DMS 273 (cell line): ENCODE measurements around the gene ADH5.
"Not testable (repeated sequence)": the region's sequence is repeated elsewhere in the genome, so short reads cannot be mapped to it uniquely, and the experiment has no call there.

Experiments
- DNase-seq: peaks from one replicate; lab custom pipeline; 2025; ENCODE audit not compliant: unreplicated experiment; lab: John Stamatoyannopoulos, UW

ADH5 gene

DNA sequence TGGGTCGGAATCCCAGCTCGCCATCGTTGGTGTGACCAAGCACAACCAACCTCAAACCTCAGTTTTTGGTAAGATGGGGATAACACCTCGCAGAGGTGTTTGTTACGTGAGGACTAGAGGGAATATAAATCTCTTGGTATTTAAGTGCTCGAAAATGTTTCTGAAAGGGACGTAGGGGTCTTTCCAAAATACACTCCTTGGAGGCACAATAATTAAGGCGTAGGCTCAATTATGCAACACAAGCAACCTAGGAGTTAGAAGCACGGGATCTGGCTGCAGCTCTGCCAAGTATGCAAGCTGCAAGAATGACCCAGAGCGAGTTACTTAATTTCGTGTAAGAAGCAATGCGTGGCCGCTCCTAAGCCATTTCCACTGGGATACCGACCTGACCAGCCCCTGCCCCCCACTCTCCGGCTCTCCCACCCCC, 552 bp downstream of the ADH5 start:
- peak; percentile 50 for DNase-seq

DNA sequence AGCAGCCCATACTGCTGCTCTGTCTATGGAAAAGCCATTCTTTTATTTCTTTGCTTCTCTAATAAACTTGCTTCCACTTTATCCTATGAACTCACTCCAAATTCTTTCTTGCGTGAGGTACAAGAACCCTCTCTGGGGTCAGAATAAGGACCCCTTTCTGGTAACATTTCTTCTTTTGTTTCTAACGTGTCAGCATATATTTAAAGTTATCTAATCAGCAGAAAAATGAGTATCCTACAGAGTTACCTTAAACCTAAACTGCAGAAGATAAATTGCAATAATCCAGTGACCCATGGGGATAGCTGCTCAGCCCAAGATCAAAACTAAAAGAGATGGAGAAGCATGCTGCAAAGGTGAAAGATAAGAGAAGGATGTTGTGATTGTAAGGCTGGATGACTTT, 4.0 kb downstream of the ADH5 start:
- no peak for DNase-seq

DNA sequence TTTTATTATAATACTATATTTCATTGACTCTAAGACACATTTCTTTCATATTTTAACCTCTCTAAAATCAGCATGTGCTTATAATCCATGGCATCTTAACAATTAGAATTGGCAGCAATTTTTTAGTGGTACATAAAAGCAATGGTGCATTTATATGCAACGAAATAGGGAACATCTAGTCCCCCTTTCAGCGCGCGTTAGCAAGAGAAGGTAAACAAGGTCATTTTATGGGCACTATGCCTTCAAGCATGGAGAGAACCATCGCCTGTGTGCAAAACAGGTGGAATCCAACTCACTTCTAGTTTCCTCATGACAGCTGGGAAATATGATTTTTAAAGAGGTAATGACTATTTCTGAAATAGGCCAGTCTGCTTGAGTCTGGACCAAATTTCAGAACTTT, 6.4 kb downstream of the ADH5 start:
- DNase-seq = no peak

DNA sequence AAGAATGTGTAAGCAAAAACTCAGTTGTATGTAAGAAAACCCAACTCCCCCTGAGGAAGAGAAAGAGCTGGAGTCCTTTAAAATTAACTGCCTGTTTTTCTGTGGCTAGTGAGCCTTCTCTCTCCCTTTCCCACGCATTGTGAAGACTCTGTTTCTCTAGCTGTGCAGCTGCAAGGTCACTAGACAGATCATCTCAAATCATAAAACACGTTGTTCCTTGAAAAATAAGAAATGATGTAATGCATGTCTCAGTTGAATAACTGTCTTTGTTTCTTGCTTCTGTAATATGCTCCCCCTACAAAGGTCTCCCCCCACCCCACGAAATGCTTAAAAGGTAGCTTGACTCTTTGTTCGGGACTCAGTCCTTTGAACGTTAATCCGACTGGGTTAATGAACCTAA, 7.7 kb downstream of the ADH5 start:
- not testable (repeated sequence) for DNase-seq

DNA sequence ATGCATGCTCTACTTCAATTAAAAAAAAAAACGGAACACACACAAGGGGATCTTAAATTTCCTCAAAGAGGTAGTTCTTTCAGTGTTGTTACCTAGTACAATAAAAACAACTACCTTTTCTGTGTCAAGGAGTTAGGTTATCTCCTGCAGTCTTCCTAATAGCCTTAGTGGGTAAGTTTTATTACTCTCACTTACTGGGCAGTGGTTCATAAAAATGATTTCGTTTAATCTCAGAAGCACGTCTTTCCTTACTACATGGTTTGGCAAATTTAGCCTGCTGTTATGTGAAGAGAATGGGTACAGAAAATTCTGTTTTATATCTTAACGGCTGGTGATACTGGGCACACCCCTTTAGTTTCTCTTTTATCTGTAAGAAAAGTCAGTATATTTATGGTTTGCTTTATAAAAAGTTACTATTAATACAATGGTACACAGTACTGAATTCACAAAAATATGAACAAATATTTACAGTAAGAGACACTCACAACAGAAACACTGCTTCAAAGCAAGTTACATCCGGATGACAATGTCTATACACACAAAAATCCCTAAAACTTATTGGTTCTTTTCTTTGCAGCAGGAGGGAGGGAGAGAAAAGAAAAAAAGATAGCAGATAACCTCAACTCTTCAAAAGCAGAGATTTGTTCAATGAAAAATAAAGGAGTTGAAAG, 8.8 kb downstream of the ADH5 start:
- DNase-seq = no peak

DNA sequence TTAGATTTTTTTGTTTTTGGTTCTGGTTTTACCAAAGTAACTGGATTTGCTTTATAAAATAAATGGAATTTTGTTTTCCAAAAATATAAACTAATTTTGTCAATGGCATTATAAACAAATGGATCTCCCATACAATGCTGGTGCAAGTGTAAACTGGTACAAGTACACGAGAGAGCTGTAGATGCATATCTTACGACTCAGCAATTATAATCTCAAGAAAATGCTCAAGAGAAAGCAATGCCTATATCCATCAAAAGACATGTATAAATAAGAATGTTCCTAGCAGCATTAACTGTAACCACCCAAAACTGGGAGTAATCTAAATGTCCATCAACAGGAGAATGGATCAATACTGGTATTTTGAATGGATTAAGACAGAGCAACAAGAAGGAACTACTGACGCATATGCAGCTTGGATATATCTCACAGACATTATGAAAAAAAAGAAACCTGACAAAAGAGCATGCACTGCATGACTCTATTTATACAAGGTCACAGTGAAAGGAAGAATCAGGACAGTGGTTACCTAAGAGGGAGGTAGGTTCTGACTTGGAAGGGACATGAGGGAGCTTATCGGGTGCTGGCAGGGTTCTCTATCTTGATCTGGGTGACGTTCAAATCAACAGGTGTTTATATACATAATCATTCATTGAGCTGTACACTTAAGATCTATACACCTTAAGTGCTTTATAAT, 9.5 kb downstream of the ADH5 start:
- no peak for DNase-seq

DNA sequence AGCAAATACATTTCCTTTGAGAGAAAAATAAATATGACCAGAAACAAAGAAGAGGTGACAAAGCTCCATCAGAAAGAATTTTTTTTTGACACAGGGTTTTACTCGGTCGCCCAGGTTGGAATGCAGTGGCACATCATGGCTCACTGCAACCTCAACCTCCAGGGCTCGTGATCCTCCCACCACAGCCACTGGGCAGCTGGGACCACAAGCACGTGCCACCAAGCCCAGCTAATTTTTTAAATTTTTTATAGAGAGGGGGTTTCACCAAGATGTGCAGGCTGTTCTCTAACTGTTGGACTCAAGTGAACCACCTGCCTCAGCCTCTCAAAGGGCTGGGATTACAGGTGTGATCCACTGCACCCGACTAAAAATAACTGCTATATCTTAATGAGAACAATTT, 10.3 kb downstream of the ADH5 start:
- no peak for DNase-seq

DNA sequence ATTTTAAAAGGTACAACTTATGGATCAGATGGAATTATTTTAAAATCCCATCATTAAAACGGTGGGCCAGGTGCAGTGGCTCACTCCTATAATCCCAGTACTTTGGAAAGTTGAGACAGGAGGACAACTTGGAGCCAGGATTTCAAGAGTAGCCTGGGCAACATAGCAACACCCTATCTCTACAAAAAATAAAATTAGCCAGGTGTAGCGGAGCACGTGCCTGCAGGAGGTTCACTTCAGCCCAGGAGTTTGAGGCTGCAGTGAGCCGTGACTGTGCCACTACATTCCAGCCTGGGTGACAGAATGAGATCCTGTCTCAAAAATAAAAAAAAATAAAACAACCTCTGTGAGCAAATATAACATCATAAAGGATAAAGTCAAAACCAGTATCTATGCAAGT, 11.4 kb downstream of the ADH5 start:
- DNase-seq = no peak

DNA sequence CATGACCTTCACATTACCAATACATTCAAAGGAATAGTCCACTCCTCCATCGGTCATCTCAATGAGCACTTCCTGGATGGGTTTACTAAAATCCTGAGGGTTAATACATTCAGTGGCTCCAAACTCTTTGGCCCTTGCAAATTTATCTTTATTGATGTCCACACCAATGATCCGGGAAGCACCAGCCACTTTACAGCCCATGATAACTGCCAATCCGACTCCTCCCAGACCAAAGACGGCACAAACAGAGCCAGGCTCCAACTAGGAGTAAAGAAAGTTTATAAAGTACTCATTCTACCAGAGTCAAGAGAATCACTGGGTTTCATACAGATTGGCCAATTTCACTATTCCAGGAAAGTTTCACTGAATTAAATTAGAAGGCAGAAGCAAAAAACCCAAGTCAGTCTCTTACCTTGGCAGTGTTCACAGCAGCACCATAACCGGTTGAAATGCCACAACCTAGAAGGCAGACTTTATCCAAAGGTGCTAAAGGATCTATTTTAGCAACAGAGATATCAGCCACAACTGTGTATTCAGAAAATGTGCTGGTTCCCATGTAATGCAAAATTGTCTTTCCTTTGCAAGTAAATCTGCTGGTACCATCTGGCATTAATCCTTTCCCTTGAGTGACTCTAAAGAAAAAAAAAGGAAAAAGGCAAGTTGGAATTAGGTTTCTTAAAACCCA, 12.2 kb downstream of the ADH5 start:
- DNase-seq = no peak

DNA sequence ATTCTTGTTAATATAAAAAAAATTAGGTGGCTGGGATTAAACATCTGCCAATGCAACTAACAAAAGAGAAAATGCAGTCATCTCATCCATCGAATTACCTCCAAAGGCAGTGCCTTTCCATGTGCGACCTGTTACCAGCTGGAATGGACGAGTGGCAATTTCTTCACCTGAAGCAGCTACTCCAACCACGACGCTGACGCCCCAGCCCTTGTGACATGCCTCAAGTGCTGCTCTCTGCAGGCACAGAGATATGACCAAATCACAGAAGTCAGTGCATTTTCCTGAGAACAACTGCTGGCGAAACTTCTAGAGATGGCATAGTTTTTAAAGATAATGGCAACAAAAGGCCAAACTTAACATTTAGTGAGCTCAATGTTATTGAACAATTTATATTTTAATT, 13.8 kb downstream of the ADH5 start:
- no peak for DNase-seq

DNA sequence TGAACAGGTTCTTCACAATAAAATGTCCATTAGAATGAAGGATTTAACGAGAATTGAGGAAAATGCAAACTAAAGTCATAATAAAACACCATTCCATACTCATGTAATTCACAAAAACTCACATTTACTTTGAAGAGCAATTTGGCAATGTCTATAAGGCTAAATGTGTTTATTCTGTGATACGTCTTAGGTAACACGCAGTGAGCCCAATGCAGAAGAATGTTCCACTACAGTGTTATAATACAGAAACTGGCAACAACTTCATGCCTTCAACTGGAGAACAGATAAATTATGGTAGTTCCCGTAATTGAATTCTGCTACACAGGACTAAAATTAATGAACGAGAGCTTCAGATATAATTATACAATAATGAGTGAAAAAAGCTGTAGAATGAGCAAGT, 17.4 kb downstream of the ADH5 start:
- DNase-seq = no peak

DNA sequence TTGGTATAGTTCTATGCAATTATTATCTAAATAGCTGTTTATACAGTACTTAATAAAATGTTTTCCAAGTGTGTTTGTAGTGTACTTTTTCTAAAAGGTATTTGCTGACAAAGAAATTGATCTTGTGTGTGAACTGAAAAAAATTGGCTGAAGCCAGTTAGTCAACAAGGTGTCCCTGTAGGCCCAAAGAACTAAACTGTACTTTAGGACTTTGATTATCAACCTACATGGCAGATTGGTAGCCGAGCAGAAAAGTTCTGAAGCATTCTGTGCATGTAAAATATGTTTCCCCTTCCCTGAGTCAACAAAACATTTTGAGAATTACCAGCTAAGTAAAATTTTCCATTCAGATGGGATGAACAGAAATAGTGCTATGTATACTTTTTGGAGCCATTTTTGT, 21.0 kb downstream of the ADH5 start:
- DNase-seq = no peak

DNA sequence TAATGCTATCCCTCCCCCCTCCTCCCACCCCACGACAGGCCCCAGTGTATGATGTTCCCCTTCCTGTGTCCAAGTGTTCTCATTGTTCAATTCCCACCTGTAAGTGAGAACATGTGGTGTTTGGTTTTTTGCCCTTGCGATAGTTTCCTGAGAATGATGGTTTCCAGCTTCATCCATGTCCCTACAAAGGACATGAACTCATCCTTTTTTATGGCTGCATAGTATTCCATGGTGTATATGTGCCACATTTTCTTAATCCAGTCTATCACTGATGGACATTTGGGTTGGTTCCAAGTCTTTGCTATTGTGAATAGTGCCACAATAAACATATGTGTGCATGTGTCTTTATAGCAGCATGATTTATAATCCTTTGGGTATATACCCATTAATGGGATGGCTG, 23.1 kb downstream of the ADH5 start:
- not testable (repeated sequence) for DNase-seq

DNA sequence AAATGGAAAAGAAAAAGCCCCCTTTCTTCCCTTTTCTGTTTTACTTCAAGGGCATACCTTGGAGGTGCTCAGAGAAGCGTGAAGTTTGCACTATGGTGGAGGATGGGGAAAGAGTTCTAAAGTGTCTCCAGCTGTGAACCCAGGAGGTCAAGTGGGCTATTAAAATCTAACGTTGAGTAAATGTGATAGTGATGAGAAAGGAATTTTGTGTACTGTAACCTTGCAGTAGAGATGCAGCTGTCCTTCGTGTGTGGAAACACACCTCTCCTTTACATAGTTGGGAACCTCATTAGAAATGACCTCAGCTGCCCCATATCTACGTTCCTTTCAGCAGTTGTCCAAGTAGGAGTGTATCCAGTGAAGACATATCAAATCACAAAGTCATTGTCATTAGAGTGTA, 26.5 kb downstream of the ADH5 start:
- DNase-seq = no peak

DNA sequence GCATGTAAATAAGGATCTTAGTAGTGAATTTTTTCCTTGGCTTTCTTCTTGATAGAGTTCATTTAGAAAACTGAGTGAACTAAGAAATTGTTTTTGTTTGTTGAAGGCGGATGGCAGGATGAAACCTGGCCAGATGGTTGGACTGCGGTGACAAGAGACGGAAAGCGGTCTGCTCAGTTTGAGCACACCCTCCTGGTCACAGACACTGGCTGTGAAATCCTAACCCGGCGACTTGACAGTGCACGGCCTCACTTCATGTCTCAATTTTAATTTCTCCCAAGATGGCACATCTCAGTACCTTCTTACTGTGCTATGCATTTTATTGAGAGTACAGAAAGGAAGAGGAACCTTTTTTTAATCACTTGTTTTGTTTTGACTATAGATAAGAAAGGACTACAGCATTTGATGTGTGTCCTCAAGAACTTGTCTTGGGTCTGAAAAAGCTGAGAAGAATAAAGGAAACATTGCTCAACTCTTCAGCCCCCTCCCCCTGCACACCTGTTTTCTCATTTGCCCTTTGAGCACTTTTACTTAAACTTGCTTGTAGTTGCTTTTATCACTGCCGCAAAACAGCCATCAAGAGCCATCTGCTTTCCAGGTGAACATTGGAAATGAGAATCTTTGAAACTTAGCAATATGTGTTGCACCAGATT, 27.4 kb downstream of the ADH5 start:
- no peak for DNase-seq

DNA sequence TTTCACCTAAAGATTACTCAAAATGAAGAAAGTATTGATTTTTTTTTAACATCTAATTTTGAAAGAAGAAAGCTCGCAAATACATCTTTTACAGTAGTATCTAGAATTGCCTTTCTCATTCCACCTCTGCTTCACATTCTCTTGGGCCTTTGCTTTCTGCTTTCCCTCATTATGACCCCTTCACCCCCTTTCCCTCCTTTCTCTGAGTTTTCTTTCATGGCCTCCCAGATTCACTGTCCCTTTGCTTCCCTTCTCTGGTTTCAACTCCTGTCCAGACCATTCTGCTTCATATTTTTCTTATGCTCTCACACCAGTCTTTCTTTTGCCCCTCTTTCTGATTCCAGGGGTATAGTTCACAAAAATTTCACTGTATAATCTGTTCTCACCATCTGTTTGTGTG, 29.0 kb downstream of the ADH5 start:
- no peak for DNase-seq

DNA sequence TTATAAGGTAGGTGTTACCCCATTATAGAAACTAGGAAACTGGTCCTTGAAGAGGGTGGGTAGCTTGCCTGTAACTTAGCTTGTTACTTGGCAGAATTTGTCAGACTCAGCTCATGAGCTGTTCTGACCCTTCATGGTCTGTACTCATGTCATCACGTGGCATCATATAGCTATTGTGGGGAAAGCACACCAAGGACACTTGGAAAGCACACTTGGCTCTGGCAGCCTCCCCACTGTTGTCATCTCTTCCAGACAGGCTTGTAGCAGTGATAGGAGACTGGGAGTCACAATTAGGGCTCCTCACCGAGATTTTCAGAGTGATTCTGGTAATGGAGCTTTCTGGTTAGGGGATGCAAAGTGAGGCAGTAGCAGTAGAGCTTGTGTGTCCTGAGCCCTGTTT, 30.4 kb downstream of the ADH5 start:
- DNase-seq = no peak

DNA sequence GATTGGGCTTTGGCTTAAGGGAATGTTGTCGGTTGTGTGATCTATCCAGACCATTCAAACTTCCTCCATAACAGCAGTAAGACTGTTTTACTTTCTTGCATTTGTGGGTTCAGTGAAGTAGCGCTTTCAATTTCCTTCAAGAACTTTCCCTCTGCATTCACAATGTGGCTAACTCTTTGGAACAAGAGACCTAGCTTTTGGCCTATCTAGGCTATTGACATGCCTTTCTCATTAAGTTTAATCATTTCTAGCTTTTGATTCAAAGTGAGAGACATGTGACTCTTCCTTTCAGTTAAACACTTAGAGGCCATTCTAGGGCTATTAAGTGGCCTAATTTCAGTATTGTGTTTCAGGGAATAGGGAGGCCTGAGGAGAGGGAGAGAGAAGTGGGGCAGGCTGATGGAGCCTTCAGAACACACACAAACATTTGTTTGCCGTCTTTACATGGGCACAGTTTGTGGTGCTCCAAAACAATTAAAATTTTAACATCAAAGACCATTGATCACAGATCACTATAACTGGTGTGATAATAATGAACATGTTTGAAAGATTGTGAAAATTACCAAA, 34.1 kb downstream of the ADH5 start:
- DNase-seq = no peak

DNA sequence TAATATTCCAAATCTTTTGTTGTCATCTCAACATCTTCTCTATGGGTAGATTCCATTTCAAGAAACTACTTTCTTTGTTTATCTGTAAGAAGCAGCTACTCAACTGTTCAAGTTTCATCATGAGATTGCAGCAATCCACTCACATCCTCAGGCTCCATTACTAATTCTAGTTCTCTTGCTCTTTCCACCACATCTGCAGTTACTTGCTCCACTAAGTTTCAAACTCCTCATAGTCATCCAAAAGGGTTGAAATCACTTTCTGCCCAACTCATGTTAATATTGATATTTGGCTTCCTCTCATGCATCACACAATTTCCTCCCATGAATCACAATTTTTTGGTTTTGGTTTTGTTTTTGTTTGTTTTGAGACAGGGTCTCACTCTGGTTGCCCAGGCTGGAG, 35.7 kb downstream of the ADH5 start:
- DNase-seq = no peak

DNA sequence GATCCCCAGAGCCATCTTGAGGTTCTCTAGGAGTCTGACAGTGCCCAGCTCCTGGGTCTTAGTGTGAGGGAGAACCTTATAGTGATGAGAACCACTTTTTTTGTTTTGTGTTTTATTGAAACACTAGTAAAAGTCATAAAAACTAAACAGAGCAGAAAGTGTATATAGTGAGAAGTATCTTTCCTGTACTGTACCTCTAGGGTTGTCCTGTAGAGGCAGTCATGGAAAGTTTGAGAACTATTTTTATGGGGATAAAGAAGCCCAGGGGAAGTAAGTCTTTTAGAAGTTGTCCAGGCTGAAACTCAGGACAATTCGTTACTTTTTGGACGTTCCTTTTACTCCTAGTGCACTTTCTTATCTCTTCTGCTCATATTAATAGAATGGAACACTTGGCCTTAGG, 40.9 kb downstream of the ADH5 start:
- DNase-seq = no peak

DNA sequence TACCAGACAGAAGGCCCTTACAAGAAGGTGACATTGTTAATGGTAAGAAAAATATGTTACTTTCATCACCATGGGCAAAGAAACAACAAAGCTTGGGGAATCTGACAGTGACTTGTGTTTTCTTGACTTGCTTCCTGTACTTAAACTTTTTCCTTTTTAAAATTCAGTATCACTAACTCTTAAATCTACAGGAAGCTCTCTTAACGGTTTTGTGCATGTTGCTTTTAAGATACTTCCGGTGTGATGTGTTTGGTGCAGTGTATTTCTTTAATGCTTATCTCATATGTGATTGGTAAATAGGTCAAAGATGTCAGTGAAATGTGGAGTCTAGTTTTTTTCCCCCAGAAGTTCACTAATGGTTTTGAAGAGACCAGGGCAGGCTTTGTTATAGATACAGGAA, 45.2 kb downstream of the ADH5 start:
- no peak for DNase-seq

DNA sequence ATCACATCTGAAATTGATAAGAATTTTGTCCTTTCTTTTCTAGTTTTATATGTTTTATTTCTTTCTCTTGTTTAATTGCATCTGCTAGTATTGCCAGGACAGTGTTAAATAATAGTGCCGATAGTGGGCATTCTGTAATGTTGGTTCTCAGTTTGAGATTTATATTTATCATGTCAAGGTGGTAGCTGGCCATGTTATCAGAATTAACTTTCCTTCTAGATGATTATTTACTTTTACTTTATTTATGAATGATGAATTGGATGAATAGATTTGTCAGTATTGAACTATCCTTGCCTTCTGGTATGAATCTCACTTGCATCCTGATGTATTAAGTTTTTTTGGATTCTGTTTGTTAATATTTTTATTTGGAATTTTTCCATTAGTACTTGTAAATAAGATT, 50.4 kb downstream of the ADH5 start:
- no peak for DNase-seq
